GM18858 (cell line): ENCODE data around the gene MRPL41.
A peak's percentile ranks its signal among the peaks of the same experiment; 100 is the strongest.
"Not testable (repeated sequence)": the region's sequence is repeated elsewhere in the genome, so short reads cannot be mapped to it uniquely, and the experiment has no call there.

ENCODE experiments used
- ATAC-seq: cut with Tn5 transposase; IDR thresholded peaks from one replicate; pipeline ENCODE4 v1.9.1; 2021; ENCODE audit not compliant: unreplicated experiment

Gene MRPL41

GRCh38 chr9:137550958-137551263 is 768 bp upstream of the MRPL41 start:
- not testable (repeated sequence) for ATAC-seq

DNA sequence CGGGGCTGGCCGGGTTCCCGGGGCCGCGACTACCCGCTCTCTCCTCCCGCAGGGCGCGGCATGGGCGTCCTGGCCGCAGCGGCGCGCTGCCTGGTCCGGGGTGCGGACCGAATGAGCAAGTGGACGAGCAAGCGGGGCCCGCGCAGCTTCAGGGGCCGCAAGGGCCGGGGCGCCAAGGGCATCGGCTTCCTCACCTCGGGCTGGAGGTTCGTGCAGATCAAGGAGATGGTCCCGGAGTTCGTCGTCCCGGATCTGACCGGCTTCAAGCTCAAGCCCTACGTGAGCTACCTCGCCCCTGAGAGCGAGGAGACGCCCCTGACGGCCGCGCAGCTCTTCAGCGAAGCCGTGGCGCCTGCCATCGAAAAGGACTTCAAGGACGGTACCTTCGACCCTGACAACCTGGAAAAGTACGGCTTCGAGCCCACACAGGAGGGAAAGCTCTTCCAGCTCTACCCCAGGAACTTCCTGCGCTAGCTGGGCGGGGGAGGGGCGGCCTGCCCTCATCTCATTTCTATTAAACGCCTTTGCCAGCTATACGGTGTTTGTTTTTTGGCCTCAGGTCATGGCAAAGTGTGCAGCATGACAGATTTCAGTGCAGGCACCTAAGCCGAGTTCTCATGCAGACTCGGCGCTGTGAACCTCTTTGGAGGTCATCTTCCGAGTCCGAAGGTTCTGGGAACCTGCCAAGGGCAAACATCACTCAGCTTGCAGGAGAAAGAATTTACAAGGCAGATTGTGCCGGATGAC is 516 bp downstream of the MRPL41 start:
- ATAC-seq: no peak

GRCh38 chr9:137553654-137554053 is 2.0 kb downstream of the MRPL41 start:
- ATAC-seq: not testable (repeated sequence)

DNA sequence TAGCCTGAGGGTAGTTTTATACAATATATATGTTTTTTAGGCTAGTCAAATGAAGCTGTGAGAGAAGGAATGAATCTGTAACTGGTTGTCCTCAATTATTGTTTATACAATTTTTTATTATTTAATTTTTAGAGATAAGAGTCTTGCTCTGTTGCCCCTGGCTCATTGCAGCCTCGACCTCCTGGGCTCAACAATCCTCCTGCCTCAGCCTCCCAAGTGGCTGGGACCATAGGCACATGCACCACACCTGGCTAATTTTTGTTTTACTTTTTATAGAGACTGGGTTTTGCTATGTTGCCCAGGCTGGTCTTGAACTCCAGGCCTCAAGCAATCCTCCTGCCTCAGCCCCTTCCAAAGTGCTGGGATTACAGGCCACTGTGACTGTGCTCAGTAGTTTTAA is 2.7 kb downstream of the MRPL41 start:
- no peak for ATAC-seq

DNA sequence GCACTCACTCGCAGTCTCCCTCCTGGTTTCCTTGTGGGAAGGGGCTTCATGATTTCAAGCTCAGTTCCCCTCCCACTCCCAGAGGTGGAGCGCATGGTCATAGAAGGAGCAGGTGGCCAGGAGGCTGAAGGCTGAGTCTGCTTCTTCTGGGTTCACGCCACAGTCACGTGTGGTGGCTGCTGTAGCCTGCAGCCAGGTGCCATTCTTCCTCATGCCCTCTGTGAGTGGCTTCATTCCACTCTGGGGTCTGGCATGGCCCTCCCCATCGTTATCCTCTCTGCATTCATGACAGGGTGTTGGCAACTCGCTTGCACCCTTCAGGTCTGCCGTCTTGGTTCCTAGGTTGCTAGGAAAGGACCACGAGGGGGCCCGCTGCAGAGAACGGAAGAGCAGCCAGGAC is 3.5 kb downstream of the MRPL41 start:
- no peak for ATAC-seq

DNA sequence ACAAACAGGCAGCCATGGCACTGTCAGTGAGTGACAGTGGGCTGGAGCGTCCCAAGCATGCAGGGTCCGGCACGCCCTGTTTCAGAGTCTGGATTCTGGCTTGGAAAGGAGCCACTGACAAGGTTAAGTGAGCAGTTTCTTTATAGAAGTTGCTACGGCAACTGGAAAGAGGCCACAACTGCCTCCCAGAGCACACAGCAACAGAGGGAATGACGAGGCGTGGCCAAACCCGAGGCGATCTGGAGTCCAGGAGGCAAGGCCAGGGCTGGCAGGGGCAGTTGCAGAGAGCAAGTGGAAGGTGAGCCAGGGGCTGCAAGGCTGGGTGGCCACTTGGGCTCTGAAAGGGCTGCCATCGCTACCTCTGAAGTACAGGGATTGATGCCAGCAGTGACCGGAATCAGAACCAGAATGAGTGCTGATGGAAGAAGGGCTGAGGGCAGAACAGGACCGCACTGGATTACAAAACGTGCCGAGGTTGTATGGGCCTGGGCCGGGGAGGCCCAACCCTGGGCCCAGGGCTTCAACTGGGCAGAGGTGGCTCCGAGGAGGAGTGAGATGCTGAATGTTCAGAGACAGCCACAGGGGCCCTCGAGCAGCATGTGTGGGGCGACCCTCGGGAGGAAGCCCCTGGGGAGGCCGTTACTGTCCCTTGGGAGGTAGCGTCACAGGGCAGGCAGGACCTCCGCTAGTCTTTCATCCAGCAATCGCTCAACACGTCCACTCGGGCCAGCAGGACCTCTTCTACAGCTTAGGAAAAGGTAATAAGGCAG is 4.6 kb downstream of the MRPL41 start:
- ATAC-seq: no peak

- no peak for ATAC-seq
Measured at GRCh38 chr9:137558127-137558526, 6.4 kb downstream of the MRPL41 start.

- no peak for ATAC-seq
Measured at GRCh38 chr9:137564134-137564533, 12.5 kb downstream of the MRPL41 start.

DNA sequence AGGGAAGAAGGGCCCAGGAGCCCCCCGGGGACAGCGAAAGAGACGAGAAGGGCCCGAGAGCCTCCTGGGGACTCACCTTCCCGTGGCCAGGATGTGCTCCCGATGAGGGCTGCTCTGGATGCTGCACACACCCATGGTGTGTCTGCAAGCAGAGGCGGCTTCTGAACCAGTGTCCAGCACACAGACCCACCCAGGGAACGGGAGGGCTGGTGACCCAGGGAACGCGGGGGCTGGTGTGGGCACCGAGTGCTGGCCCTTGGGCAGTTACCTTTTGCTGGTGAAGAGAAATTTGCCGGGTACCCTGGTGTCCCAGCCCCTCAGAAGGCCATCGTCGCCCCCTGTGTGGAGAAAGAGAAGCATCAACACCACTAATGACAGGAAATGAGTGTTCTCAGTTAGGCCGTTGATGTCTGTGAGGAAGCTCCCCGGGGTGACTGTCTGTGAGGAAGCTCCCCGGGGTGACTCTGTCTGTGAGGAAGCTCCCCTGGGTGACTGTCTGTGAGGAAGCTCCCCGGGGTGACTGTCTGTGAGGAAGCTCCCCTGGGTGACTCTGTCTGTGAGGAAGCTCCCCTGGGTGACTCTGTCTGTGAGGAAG is 13.2 kb downstream of the MRPL41 start:
- no peak for ATAC-seq

DNA sequence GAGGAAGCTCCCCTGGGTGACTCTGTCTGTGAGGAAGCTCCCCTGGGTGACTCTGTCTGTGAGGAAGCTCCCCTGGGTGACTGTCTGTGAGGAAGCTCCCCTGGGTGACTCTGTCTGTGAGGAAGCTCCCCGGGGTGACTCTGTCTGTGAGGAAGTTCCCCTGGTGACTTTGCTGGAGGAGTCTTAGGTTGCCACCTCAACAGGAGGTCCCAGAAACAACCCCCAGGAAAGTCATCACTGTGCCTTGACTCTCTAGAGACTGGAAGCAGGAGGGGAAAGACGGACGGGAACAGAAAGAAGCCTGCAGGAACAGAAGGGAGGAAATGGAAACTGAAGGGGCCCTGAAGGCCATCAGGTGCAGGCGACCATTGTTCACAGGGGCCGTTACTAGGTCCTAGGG is 16.8 kb downstream of the MRPL41 start:
- not testable (repeated sequence) for ATAC-seq

- ATAC-seq: no peak
Measured at GRCh38 chr9:137569609-137570203, 18.0 kb downstream of the MRPL41 start.

GRCh38 chr9:137570566-137570965 is 18.9 kb downstream of the MRPL41 start:
- no peak for ATAC-seq

GRCh38 chr9:137574192-137574591 is 22.5 kb downstream of the MRPL41 start:
- ATAC-seq: no peak

DNA sequence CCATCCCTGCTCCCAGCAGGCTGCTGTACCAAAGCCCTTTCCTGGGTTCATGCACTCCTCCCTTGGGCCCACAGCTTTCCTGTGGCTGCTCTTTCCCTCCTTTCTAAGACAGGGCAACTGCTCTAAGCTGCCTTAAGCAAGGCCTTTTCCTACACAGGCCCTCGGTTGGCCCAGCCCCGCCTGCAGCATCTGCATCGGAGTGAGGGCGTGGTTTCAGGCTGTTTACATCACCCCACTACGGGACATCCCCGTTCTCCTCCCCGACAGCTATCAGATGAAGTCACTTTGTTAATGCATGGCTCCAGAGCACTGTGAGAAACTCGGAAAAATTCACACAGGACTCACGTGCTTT is 23.7 kb downstream of the MRPL41 start:
- no peak for ATAC-seq

- no peak for ATAC-seq
Measured at GRCh38 chr9:137575716-137576411, 24.2 kb downstream of the MRPL41 start.

DNA sequence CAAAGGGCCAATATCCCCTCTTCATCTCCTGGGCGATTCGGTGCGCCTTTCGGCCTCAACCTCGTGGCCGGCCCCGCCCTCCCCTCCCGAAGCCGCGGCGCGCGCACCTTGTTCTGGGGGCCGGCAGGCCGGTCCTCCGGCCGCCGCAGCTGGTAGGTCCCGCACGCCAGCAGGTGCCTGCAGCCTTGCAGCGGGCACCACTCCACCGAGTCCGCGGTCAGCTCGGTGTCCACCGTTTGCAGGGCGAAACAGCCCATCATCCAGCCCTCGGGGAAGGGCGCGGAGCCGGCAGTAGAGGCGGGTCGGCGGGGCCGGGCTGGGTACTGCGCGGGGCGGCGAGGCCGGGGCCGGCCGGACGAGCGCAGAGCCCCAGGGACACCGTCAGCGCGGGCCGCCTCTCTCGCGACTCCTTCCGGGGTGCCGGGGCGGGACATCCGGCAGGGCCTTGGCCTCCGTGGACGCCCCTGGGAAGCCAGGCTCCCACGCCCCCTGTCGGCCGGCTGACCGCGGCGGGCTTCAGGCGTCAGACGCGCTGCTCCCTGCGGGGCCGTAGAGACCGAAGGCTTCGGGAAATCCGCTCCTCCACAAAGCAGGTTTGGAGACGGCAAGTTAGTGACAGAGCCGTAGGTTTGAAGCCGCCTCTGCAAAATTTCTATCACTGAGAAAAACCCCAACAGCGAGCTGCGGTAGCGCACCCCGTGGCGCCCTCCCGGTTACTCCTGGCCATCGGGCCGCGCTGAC is 27.0 kb downstream of the MRPL41 start, which contains the start of gene DPH7:
Gene DPH7, minus strand, starts transcription at position 408 of the 741 bp plus-strand sequence. Its CDS starts 148 bp downstream, at position 260.
- peak; percentile 72 for ATAC-seq

DNA sequence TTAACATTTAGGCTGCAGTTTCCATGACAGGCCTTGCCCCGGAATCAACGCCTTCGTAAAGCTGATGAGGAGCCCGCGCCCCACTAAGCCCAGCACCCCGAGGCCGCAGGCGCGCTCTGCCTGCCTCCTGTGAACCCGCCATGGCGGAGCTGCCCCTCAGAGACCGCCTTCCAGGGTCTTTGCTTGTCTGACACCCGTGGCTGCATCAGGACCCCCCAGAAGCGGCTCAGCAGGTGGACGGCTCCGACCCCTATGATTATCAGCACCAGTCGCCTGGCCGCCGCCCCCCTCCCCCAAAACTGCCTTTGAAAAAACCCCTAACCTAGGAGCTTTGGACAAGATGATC is 27.6 kb downstream of the MRPL41 start:
- ATAC-seq: no peak

GRCh38 chr9:137580209-137580953 is 28.7 kb downstream of the MRPL41 start:
- no peak for ATAC-seq

- ATAC-seq: no peak
Measured at GRCh38 chr9:137580954-137581322, 29.3 kb downstream of the MRPL41 start.
